ENCODE data around the gene LGR4.

- TF ChIP-seq CTCF (conservative IDR thresholded peaks at IDR 0.05; ENCODE audit: low read length): no peak
- no peak for TF ChIP-seq EZH2phosphoT487 (IDR thresholded peaks at IDR 0.05; ENCODE audit: borderline replicate concordance, low read depth, low read length)
These were observed 42.7 kb downstream of the LGR4 start for GRCh38 chr11:27429761-27430393.

Data from OCI-LY7 (cell line).